IMR-90 (cell line): ENCODE results near the gene ERICH2. TPM values are rescaled to one million over a fixed set of nuclear protein-coding genes. Genes with fewer than 3 reads are reported as not detected.

Experiments
- ATAC-seq: fragments of 200-7000 bp; cut with Tn5 transposase; 2 replicates; pipeline ENCODE4 v1.9.1; 2020; ENCODE audit warnings: low read depth, mild to moderate bottlenecking, moderate library complexity
- BruUV-seq: library from RNA; stranded (reverse); fragments of 400-500 nt; replicated peaks from 2 replicates; lab custom pipeline; 2021; lab: Mats Ljungman, UMichigan
- CTCF ChIA-PET: fragments of 300-600 bp; formaldehyde crosslinking; extraction: SDS; loops from one replicate; lab custom pipeline; 2021; ENCODE audit warnings: antibody characterized with exemption; lab: Yijun Ruan, JAX
- POLR2A ChIA-PET: fragments of 300-600 bp; sonication (Branson Sonifier 250); formaldehyde crosslinking; loops from one replicate; lab custom pipeline; 2022; ENCODE audit warnings: antibody characterized with exemption; ENCODE audit not compliant: unreplicated experiment; lab: Charles Lee
- DNase-seq: peaks from one replicate; pipeline ENCODE4 v3.0.0; 2013
- H2AFZ ChIP-seq: replicated peaks from 2 replicates; pipeline ENCODE3; 2013; ENCODE audit warnings: low read length, mild to moderate bottlenecking; ENCODE audit not compliant: poor library complexity
- H2AK5ac ChIP-seq: 2 replicates; pipeline ENCODE4 v1.6.1; 2013; ENCODE audit warnings: low read depth, low read length, inconsistent platforms
- H2AK9ac ChIP-seq: replicated peaks from 2 replicates; pipeline ENCODE3; 2013; ENCODE audit warnings: mild to moderate bottlenecking, low read depth, low read length, moderate library complexity; ENCODE audit not compliant: poor library complexity
- H2BK120ac ChIP-seq: 2 replicates; pipeline ENCODE4 v1.6.1; 2013; ENCODE audit warnings: low read depth, low read length, inconsistent platforms
- H2BK15ac ChIP-seq: 3 replicates; pipeline ENCODE4 v1.6.1; 2013; ENCODE audit warnings: low read depth, low read length, inconsistent platforms
- H2BK20ac ChIP-seq: 2 replicates; pipeline ENCODE4 v1.6.1; 2013; ENCODE audit warnings: low read depth, mild to moderate bottlenecking, inconsistent platforms, low read length, moderate library complexity
- H2BK5ac ChIP-seq: 2 replicates; pipeline ENCODE4 v1.6.1; 2013; ENCODE audit warnings: mild to moderate bottlenecking, low read depth, low read length, inconsistent platforms; ENCODE audit not compliant: poor library complexity, severe bottlenecking
- H3K14ac ChIP-seq: replicated peaks from 2 replicates; pipeline ENCODE4 v1.6.1; 2013; ENCODE audit warnings: low read depth, low read length, inconsistent platforms
- H3K18ac ChIP-seq: 2 replicates; pipeline ENCODE4 v1.6.1; 2013; ENCODE audit warnings: low read depth, low read length, control low read depth
- H3K23ac ChIP-seq: 2 replicates; pipeline ENCODE4 v1.6.1; 2013; ENCODE audit warnings: low read depth, low read length, inconsistent platforms
- H3K27ac ChIP-seq: 2 replicates; pipeline ENCODE4 v1.5.1; 2013; ENCODE audit warnings: mild to moderate bottlenecking, control low read depth, low read length; ENCODE audit not compliant: insufficient read depth
- H3K27me3 ChIP-seq: 2 replicates; pipeline ENCODE4 v1.6.1; 2013; ENCODE audit warnings: low read length; ENCODE audit not compliant: control insufficient read depth, insufficient read depth
- H3K36me3 ChIP-seq: 2 replicates; pipeline ENCODE4 v1.6.1; 2013; ENCODE audit warnings: low read length, mixed read lengths; ENCODE audit not compliant: control insufficient read depth, insufficient read depth
- H3K4ac ChIP-seq: 2 replicates; pipeline ENCODE4 v1.6.1; 2013; ENCODE audit warnings: low read depth, low read length, inconsistent platforms
- H3K4me1 ChIP-seq: 2 replicates; pipeline ENCODE4 v1.6.1; 2013; ENCODE audit warnings: low read length, mixed read lengths; ENCODE audit not compliant: control insufficient read depth, insufficient read depth
- H3K4me2 ChIP-seq: 2 replicates; pipeline ENCODE4 v1.6.1; 2013; ENCODE audit warnings: low read depth, mild to moderate bottlenecking, control low read depth, low read length, moderate library complexity
- H3K4me3 ChIP-seq: 2 replicates; pipeline ENCODE4 v1.5.1; 2013; ENCODE audit warnings: low read depth, mild to moderate bottlenecking, control low read depth, low read length, moderate library complexity; ENCODE audit not compliant: insufficient read depth
- H3K56ac ChIP-seq: 2 replicates; pipeline ENCODE4 v1.6.1; 2013; ENCODE audit warnings: low read length, inconsistent platforms; ENCODE audit not compliant: insufficient read depth; ENCODE audit errors: extremely low read depth
- H3K79me1 ChIP-seq, 2 experiments: 2 replicates each; pipeline ENCODE4 v1.6.1; 2013; ENCODE audit warnings: low read length in 2 of 2, inconsistent platforms in 1 of 2, low read depth in 1 of 2
- H3K9ac ChIP-seq: 2 replicates; pipeline ENCODE4 v1.6.1; 2013; ENCODE audit warnings: low read depth, low read length, control low read depth
- H3K9me1 ChIP-seq: 2 replicates; pipeline ENCODE4 v1.6.1; 2013; ENCODE audit warnings: low read length, inconsistent platforms; ENCODE audit not compliant: insufficient read depth
- H3K9me3 ChIP-seq: 2 replicates; pipeline ENCODE4 v1.6.1; 2013; ENCODE audit warnings: low read length; ENCODE audit not compliant: control insufficient read depth, insufficient read depth
- H4K20me1 ChIP-seq: 2 replicates; pipeline ENCODE4 v1.6.1; 2013; ENCODE audit warnings: low read length, inconsistent platforms; ENCODE audit not compliant: insufficient read depth
- H4K5ac ChIP-seq: 2 replicates; pipeline ENCODE4 v1.6.1; 2013; ENCODE audit warnings: mild to moderate bottlenecking, low read depth, low read length, control low read depth
- H4K8ac ChIP-seq, 2 experiments: 2 replicates each; pipeline ENCODE4 v1.6.1; 2013; ENCODE audit warnings: low read depth in 2 of 2, low read length in 2 of 2, control low read depth in 1 of 2, inconsistent platforms in 1 of 2
- H4K91ac ChIP-seq: 2 replicates; pipeline ENCODE4 v1.6.1; 2013; ENCODE audit warnings: low read depth, low read length, inconsistent platforms; ENCODE audit not compliant: insufficient read depth
- BHLHE40 ChIP-seq: fragments of 150-350 bp; IDR thresholded peaks from 2 replicates; pipeline ENCODE4 v1.6.1; 2016; ENCODE audit warnings: mild to moderate bottlenecking, low read depth, low read length
- CEBPB ChIP-seq: IDR thresholded peaks from 2 replicates; pipeline ENCODE4 v1.6.1; 2012; ENCODE audit warnings: low read depth, low read length, improper control_type of control experiment
- CHD1 ChIP-seq: IDR thresholded peaks from 2 replicates; pipeline ENCODE4 v1.6.1; 2012; ENCODE audit warnings: low read depth, low read length, improper control_type of control experiment
- FOS ChIP-seq: fragments of 150-350 bp; IDR thresholded peaks from 2 replicates; pipeline ENCODE4 v1.6.1; 2016; ENCODE audit warnings: low read depth, low read length
- MAFK ChIP-seq: IDR thresholded peaks from 2 replicates; pipeline ENCODE4 v1.6.1; 2012; ENCODE audit warnings: low read depth, low read length, improper control_type of control experiment
- MAZ ChIP-seq: IDR thresholded peaks from 2 replicates; pipeline ENCODE4 v1.6.1; 2012; ENCODE audit warnings: low read depth, mild to moderate bottlenecking, low read length, improper control_type of control experiment, moderate library complexity, borderline replicate concordance
- MXI1 ChIP-seq: IDR thresholded peaks from 2 replicates; pipeline ENCODE4 v1.6.1; 2012; ENCODE audit warnings: low read depth, mild to moderate bottlenecking, low read length, moderate library complexity, borderline replicate concordance
- NFE2L2 ChIP-seq: fragments of 150-350 bp; IDR thresholded peaks from 2 replicates; pipeline ENCODE4 v1.6.1; 2016; ENCODE audit warnings: low read depth, mild to moderate bottlenecking, low read length
- RAD21 ChIP-seq: IDR thresholded peaks from 2 replicates; pipeline ENCODE4 v1.6.1; 2012; ENCODE audit warnings: low read length, improper control_type of control experiment
- RCOR1 ChIP-seq: IDR thresholded peaks from 2 replicates; pipeline ENCODE4 v1.6.1; 2012; ENCODE audit warnings: mild to moderate bottlenecking, low read length, improper control_type of control experiment; ENCODE audit not compliant: insufficient replicate concordance
- RFX5 ChIP-seq: IDR thresholded peaks from 2 replicates; pipeline ENCODE4 v1.8.0; 2012; ENCODE audit warnings: low read depth, mild to moderate bottlenecking, low read length, moderate library complexity
- SMC3 ChIP-seq: fragments of 150-350 bp; IDR thresholded peaks from 2 replicates; pipeline ENCODE4 v1.6.1; 2016; ENCODE audit warnings: low read depth, mild to moderate bottlenecking, antibody characterized with exemption, low read length, moderate library complexity
- WGBS, 2 experiments: methylation state at CpG; one replicate each; pipeline versions ENCODE4 v1.1.5 to v1.1.7; 2013; ENCODE audit warnings: missing lambda C conversion rate in 2 of 2; ENCODE audit not compliant: insufficient read length in 1 of 2; ENCODE audit errors: extremely low coverage in 2 of 2; 5-methylcytosine and 5-hydroxymethylcytosine counted together
- dilution Hi-C: fragments of 300-500 bp; cut with HindIII; formaldehyde crosslinking; loops from one replicate; pipeline ENCODE4 v1.14.3; 2018; ENCODE audit warnings: low sequenced_read_pairs; ENCODE audit not compliant: unreplicated experiment
- in situ Hi-C: fragments of 300-500 bp; cut with MboI; formaldehyde crosslinking; loops from 3 replicates; pipeline ENCODE4 v1.14.3; 2019; ENCODE audit warnings: low sequenced_read_pairs, inconsistent platforms, mixed read lengths
- intact Hi-C: fragments of 100-400 bp; cut with micrococcal nuclease; formaldehyde crosslinking; loops from 2 replicates; pipeline ENCODE4 v1.10.0; 2022
- polyA plus RNA-seq, 3 experiments: library from polyadenylated mRNA; depleted of rRNA; stranded (reverse); fragments of >200 nt; gene quantifications; 2 replicates each; pipeline ENCODE4 v1.2.3, GENCODE V29; 2012; ENCODE audit warnings: low replicate concordance in 1 of 3
- total RNA-seq: library from RNA; depleted of rRNA; stranded (reverse); fragments of >200 nt; gene quantifications from 2 replicates; pipeline ENCODE4 v1.2.3, GENCODE V29; 2012
- TF ChIP-seq, protein P1 (sequence below): fragments of 150-350 bp; IDR thresholded peaks from 2 replicates; pipeline ENCODE4 v1.6.1; 2017; ENCODE audit warnings: mild to moderate bottlenecking, antibody characterized with exemption, low read length, low read depth
- TF ChIP-seq, protein P2 (sequence below): conservative IDR thresholded peaks from 2 replicates; pipeline ENCODE4 v1.5.1; 2012; ENCODE audit warnings: mild to moderate bottlenecking, low read depth, low read length, improper control_type of control experiment
- TF ChIP-seq, protein P3 (sequence below): fragments of 150-350 bp; IDR thresholded peaks from 2 replicates; pipeline ENCODE4 v1.6.1; 2016; ENCODE audit warnings: low read depth, mild to moderate bottlenecking, low read length, moderate library complexity, borderline replicate concordance

The ERICH2 gene
- total and polyA plus RNA-seq, 2 of the 4 experiments (the other 2 are of a cell fraction) = not detected

GRCh38 chr2:170742896-170743529 is 27.2 kb upstream of the ERICH2 start:
- Histone ChIP-seq H2BK120ac (no peak overlapping the region), H3K9me1 (no peaks in the 10 kb centered on the region), H2BK20ac (no peak overlapping the region), H3K14ac (no peak overlapping the region), H3K27ac (no peak overlapping the region), H2BK5ac (no peak overlapping the region), H3K4me3 (no peak overlapping the region), H3K9me3 (no peaks in the 10 kb centered on the region), H3K4me1 (peaks cover 2% of the 10 kb centered on the region; the same call in 1 of the 2 replicates), H4K8ac (no peak overlapping the region), H3K4ac (no peak overlapping the region), H2AK5ac (no peak overlapping the region), H4K5ac (no peak overlapping the region), H3K79me1 (no peaks in the 10 kb centered on the region), H3K27me3 (no peaks in the 10 kb centered on the region), H2AFZ (no peak overlapping the region), H3K36me3 (no peaks in the 10 kb centered on the region), H3K23ac (no peak overlapping the region), H4K20me1 (no peaks in the 10 kb centered on the region), H3K56ac (no peak overlapping the region), H2BK15ac (no peak overlapping the region), H3K18ac (no peak overlapping the region), H3K4me2 (no peak overlapping the region), H2AK9ac (no peak overlapping the region), H3K9ac (no peak overlapping the region), H4K91ac (no peak overlapping the region)
- DNase-seq = no peak
- dilution Hi-C loops (no loop called here), intact Hi-C loops (no loop called here), in situ Hi-C loops (no loop called here)
- TF ChIP-seq RCOR1 (no peak), MAZ (no peak), BHLHE40 (no peak), CEBPB (no peak), NFE2L2 (no peak), MXI1 (no peak), FOS (no peak), RFX5 (no peak), CHD1 (no peak), RAD21 (no peak), MAFK (no peak), SMC3 (no peak)
- TF ChIP-seq, protein P1, sequence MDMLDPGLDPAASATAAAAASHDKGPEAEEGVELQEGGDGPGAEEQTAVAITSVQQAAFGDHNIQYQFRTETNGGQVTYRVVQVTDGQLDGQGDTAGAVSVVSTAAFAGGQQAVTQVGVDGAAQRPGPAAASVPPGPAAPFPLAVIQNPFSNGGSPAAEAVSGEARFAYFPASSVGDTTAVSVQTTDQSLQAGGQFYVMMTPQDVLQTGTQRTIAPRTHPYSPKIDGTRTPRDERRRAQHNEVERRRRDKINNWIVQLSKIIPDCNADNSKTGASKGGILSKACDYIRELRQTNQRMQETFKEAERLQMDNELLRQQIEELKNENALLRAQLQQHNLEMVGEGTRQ = no peak
- TF ChIP-seq, protein P2, sequence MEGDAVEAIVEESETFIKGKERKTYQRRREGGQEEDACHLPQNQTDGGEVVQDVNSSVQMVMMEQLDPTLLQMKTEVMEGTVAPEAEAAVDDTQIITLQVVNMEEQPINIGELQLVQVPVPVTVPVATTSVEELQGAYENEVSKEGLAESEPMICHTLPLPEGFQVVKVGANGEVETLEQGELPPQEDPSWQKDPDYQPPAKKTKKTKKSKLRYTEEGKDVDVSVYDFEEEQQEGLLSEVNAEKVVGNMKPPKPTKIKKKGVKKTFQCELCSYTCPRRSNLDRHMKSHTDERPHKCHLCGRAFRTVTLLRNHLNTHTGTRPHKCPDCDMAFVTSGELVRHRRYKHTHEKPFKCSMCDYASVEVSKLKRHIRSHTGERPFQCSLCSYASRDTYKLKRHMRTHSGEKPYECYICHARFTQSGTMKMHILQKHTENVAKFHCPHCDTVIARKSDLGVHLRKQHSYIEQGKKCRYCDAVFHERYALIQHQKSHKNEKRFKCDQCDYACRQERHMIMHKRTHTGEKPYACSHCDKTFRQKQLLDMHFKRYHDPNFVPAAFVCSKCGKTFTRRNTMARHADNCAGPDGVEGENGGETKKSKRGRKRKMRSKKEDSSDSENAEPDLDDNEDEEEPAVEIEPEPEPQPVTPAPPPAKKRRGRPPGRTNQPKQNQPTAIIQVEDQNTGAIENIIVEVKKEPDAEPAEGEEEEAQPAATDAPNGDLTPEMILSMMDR = no peak
- TF ChIP-seq, protein P3, sequence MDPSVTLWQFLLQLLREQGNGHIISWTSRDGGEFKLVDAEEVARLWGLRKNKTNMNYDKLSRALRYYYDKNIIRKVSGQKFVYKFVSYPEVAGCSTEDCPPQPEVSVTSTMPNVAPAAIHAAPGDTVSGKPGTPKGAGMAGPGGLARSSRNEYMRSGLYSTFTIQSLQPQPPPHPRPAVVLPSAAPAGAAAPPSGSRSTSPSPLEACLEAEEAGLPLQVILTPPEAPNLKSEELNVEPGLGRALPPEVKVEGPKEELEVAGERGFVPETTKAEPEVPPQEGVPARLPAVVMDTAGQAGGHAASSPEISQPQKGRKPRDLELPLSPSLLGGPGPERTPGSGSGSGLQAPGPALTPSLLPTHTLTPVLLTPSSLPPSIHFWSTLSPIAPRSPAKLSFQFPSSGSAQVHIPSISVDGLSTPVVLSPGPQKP = no peak
- BruUV-seq = no TSS peak
- ATAC-seq = no peak
- no CpG with 5 or more reads among the region's 6 CpGs for WGBS, 2 experiments
- CTCF ChIA-PET = no interaction called here
- POLR2A ChIA-PET = no interaction called here
